Thyroid gland (tissue), 4 donors: Measurements from ENCODE around the gene SPTBN1. TPM values are rescaled to one million over a fixed set of nuclear protein-coding genes. Genes with fewer than 3 reads are reported as not detected.

Experiments used
- DNase-seq, 2 donors: peaks; one replicate each; pipeline ENCODE4 v3.0.0-alpha.2; 2019
- H3K27ac ChIP-seq, 3 donors: fragments of 200-600 bp; sonication (generic); 1 replicate in 2 of 3; 2 replicates in 1 of 3; pipeline ENCODE4 v1.5.1; 2016 to 2019; ENCODE audit warnings: mild to moderate bottlenecking in 1 of 3, moderate library complexity in 1 of 3
- H3K27me3 ChIP-seq: fragments of 200-600 bp; sonication (generic); one replicate; pipeline ENCODE4 v1.5.1; 2019
- H3K36me3 ChIP-seq, 2 donors: fragments of 200-600 bp; sonication (generic); one replicate each; pipeline ENCODE4 v1.5.1; 2016 to 2019
- H3K4me1 ChIP-seq, 2 donors: fragments of 200-600 bp; sonication (generic); one replicate each; pipeline ENCODE4 v1.5.1; 2017 to 2019
- H3K4me3 ChIP-seq, 3 donors: fragments of 200-600 bp; sonication (generic); replicated peaks in 1 of 3; 1 replicate in 2 of 3; 2 replicates in 1 of 3; pipeline ENCODE4 v1.5.1; 2016; ENCODE audit warnings: mild to moderate bottlenecking in 1 of 3
- H3K9me3 ChIP-seq: fragments of 200-600 bp; sonication (generic); one replicate; pipeline ENCODE4 v1.5.1; 2017
- POLR2A ChIP-seq, 2 donors: fragments of 450-650 bp; IDR thresholded peaks; one replicate each; pipeline ENCODE4 v1.6.1; 2017; ENCODE audit warnings: antibody characterized with exemption in 2 of 2, mild to moderate bottlenecking in 2 of 2, moderate library complexity in 1 of 2
- WGBS, 2 donors: methylation state at CpG; one replicate each; pipeline ENCODE4 v1.1.5; 2017; 5-methylcytosine and 5-hydroxymethylcytosine counted together
- intact Hi-C: fragments of 100-400 bp; cut with DNase I; formaldehyde crosslinking; loops from one replicate; pipeline ENCODE4 v1.15.1; 2023
- total RNA-seq, 4 donors: library from RNA; depleted of rRNA; stranded (reverse); fragments of >200 nt; gene quantifications; one replicate each; pipeline ENCODE4 v1.2.3, GENCODE V29; 2016
- TF ChIP-seq, protein P1 (sequence below), 6 experiments: fragments of 200-600 bp in 3 of 6; fragments of 450-650 bp in 3 of 6; sonication (generic) in 3 of 6; IDR thresholded peaks; one replicate each; pipeline ENCODE4 v1.5.1; 2016 to 2019; ENCODE audit warnings: antibody characterized with exemption in 6 of 6, mild to moderate bottlenecking in 2 of 6, inconsistent platforms in 1 of 6, moderate library complexity in 1 of 6

SPTBN1 gene
- total RNA-seq, 4 donors from 2014 or later: 381 to 513 (median 419) TPM

DNA sequence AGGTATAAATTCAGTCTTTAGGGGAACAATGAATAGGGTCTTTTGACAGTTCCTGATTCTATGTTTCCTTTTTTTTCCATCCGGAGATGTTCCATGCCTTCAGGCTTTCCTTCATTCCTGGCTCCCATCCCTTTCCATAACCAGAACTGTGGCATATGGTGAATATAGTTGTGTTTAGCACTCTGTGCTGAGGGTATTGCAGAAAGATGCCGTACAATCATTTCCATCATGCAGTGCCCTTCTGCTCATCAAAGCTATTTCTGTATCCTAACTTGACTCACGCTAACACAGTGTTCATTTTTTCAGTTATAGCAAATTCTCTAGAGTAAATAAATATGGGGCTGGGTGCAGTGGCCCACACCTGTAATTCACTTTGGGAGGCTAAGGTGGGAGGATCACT is 135.4 kb downstream of the SPTBN1 start:
- intact Hi-C loops: no loop called here
- H3K27ac ChIP-seq: no peak overlapping the region

DNA sequence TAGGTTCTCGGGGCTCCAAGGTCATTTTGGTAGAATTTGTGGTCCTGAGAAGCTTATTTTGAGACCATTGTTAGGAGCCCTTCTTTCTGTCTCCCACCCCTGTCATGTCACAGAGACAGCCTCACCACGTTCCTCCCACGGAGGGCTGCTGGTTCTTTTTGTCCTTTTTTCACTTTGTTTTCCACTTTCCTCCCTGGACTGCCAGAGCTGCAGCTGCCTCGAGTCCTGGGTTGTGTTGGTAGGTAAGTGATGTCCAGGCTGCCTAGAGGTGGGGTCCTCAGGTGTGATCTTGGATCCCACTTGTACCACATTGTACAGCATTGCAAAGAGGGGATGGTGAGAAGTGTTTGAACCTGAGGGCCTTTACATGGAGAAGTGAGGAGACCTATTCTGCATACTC is 137.1 kb downstream of the SPTBN1 start:
- peaks cover 32 to 44% of the 10 kb centered on the region in 2 donors for H3K4me1 ChIP-seq
- no peaks in the 10 kb centered on the region for H3K27me3 ChIP-seq
- no peak for DNase-seq
- intact Hi-C loops: no loop called here
- H3K9me3 ChIP-seq: no peaks in the 10 kb centered on the region
- no peaks in the 10 kb centered on the region for H3K36me3 ChIP-seq
- no peak overlapping the region for H3K27ac ChIP-seq
- 96% methylated on average over 4 of the region's 4 CpGs for WGBS, 2 donors
- H3K4me3 ChIP-seq: no peak overlapping the region
- TF ChIP-seq, protein P1, sequence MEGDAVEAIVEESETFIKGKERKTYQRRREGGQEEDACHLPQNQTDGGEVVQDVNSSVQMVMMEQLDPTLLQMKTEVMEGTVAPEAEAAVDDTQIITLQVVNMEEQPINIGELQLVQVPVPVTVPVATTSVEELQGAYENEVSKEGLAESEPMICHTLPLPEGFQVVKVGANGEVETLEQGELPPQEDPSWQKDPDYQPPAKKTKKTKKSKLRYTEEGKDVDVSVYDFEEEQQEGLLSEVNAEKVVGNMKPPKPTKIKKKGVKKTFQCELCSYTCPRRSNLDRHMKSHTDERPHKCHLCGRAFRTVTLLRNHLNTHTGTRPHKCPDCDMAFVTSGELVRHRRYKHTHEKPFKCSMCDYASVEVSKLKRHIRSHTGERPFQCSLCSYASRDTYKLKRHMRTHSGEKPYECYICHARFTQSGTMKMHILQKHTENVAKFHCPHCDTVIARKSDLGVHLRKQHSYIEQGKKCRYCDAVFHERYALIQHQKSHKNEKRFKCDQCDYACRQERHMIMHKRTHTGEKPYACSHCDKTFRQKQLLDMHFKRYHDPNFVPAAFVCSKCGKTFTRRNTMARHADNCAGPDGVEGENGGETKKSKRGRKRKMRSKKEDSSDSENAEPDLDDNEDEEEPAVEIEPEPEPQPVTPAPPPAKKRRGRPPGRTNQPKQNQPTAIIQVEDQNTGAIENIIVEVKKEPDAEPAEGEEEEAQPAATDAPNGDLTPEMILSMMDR (IDR thresholded peaks at IDR 0.05): no peak
- TF ChIP-seq POLR2A (IDR thresholded peaks at IDR 0.05): no peak

More for the DNA sequence above, 135.4 kb downstream of the SPTBN1 start:
- no peak overlapping the region for H3K4me3 ChIP-seq
- TF ChIP-seq, protein P1 (IDR thresholded peaks at IDR 0.05): no peak
- no peak for TF ChIP-seq POLR2A (IDR thresholded peaks at IDR 0.05)
- peaks cover 22 to 43% of the 10 kb centered on the region in 2 donors for H3K4me1 ChIP-seq
- H3K9me3 ChIP-seq: no peaks in the 10 kb centered on the region
- no peaks in the 10 kb centered on the region for H3K36me3 ChIP-seq
- 88 to 90% methylated on average over 3 of the region's 3 CpGs for WGBS, 2 donors
- no peak for DNase-seq
- H3K27me3 ChIP-seq: no peaks in the 10 kb centered on the region

DNA sequence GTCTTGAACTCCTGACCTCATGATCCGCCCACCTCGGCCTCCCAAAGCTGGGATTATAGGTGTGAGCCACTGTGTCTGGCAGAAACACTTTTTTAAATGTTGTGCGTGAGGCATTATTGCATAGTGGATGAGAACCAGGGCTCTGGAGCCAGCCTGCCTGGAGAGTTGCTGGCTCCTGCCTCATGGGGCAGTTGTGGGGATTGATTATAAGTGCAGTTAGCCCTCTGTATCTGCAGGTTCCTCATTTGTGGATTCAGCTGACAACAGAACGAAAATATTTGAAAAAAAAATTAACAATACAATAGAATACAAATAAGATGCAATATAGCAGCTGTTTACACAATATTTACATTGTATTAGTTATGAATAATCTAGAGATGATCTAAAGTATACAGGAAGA is 137.9 kb downstream of the SPTBN1 start:
- TF ChIP-seq, protein P1 (IDR thresholded peaks at IDR 0.05): no peak
- no peak for TF ChIP-seq POLR2A (IDR thresholded peaks at IDR 0.05)
- intact Hi-C loops: no loop called here
- Histone ChIP-seq H3K27ac (no peak overlapping the region), H3K9me3 (no peaks in the 10 kb centered on the region), H3K4me3 (no peak overlapping the region), H3K27me3 (no peaks in the 10 kb centered on the region), H3K36me3 (no peaks in the 10 kb centered on the region), H3K4me1 (peaks cover 30 to 46% of the 10 kb centered on the region in 2 donors)
- WGBS, 2 donors: 89 to 94% methylated on average over 4 of the region's 4 CpGs
- DNase-seq: no peak

DNA sequence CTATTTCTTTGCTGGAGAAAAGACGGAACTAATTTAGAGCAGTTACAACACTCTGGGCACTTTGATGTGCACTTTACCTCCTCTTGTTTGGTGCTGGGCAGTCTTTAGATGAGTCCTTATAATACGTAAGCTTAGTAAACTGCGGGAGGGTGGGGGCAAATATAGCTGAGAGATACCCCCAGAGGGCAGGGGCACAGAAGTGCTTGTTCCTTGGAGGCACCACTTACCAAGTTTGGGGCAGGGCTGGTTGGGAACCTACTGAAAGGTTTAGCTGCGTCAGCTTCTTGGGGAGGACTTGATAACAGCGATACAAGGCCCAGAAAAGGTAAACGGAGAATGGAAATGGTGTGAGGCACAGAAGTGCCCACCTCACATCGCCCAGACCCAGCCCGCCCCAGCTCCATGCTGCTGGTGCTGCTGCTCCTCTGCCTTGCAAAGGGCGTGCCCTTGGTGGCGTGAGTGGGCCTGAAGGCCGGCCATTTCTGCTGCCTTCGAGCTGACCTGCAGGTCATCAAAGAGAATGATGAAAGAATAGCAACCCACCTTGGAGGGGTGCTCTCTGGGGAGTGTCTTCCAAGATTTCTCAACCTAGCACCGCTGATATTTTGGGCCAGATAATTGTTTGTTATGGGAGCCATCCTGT is 139.2 kb downstream of the SPTBN1 start:
- Histone ChIP-seq H3K27me3 (no peaks in the 10 kb centered on the region), H3K9me3 (no peaks in the 10 kb centered on the region), H3K4me3 (no peak overlapping the region), H3K36me3 (no peaks in the 10 kb centered on the region), H3K4me1 (peaks cover 41 to 48% of the 10 kb centered on the region in 2 donors), H3K27ac (peak overlapping the region in 1 of 3 donors; percentile 10)
- no peak for DNase-seq
- TF ChIP-seq POLR2A (IDR thresholded peaks at IDR 0.05): no peak
- TF ChIP-seq, protein P1 (IDR thresholded peaks at IDR 0.05): no peak
- WGBS, 2 donors: 93 to 95% methylated on average over 13 of the region's 13 CpGs
- intact Hi-C loops: no loop called here

DNA sequence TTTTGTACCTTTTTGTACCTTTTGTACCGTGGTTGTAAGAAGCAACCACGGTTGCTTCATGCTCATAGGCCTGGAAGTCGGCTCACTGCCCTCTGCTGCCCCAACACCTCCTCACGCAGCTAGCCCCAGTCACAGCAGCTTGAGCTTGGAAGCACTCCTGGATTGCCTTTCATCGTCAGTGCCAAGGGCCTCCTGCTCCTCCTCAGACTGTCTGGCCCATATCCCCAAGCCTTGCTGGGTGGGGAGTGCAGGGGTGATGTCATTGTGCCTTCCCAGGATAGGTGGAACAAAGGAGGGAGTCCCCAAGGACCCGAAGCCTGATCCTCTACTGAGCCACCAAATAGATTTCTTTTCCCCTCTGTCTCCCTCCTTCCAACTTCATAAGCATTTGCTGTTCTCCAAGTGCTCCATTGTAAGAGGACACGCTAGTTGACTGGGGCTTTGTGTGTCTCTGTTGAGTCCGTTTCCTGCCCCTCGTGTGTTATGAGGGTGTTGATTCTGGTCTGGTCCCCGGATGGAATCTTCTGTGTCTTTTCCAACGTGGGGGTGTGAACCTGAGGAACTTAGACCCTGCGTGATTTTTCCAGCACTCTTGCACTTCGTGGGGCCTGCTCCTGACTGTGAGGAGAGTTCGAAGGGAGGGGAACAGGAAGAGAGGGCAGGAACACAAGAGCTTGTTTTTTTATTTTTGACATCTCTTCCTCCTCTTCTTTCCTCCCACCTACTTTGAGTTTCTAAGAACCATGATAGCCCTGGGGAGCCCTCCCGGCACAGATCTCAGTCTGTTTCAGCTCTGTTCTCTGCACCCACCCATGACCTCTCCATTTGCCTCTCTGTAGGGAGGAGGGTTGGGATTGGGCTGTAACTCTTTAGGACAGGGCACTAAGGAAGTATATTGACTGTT is 140.1 kb downstream of the SPTBN1 start:
- no peak overlapping the region for H3K4me3 ChIP-seq
- peak; percentile 45 to 53 for DNase-seq
- H3K4me1 ChIP-seq: peaks cover 45 to 54% of the 10 kb centered on the region in 2 donors
- no peaks in the 10 kb centered on the region for H3K36me3 ChIP-seq
- H3K27me3 ChIP-seq: no peaks in the 10 kb centered on the region
- 54% methylated on average over 15 of the region's 15 CpGs for WGBS, 2 donors
- H3K9me3 ChIP-seq: no peaks in the 10 kb centered on the region
- H3K27ac ChIP-seq: peak overlapping the region in 2 of 3 donors; percentile 10 to 49
- no peak for TF ChIP-seq POLR2A (IDR thresholded peaks at IDR 0.05)
- TF ChIP-seq, protein P1 (IDR thresholded peaks at IDR 0.05): no peak
- intact Hi-C loops: no loop called here
